CD14-positive monocyte (primary cell): ENCODE results near the gene RESP18. TPM values are rescaled to one million over a fixed set of nuclear protein-coding genes. Genes with fewer than 3 reads are reported as not detected.
A peak's percentile ranks its signal among the peaks of the same experiment; 100 is the strongest.

Experiments used
- DNase-seq, 3 donors: peaks; one replicate each; pipeline ENCODE4 v3.0.0-alpha.2; 2011 to 2022
- H2AFZ ChIP-seq: 2 replicates; pipeline ENCODE4 v1.6.0; 2012; ENCODE audit warnings: mild to moderate bottlenecking, low read depth, low read length, inconsistent platforms; ENCODE audit not compliant: insufficient read depth, poor library complexity, severe bottlenecking
- H3K27ac ChIP-seq, 2 donors: 1 replicate in 1 of 2; 2 replicates in 1 of 2; pipeline ENCODE4 v1.5.1; 2012 to 2013; ENCODE audit warnings: low read length in 2 of 2, control low read depth in 1 of 2, inconsistent platforms in 1 of 2, low read depth in 1 of 2, mild to moderate bottlenecking in 1 of 2
- H3K27me3 ChIP-seq, 2 donors: one replicate each; pipeline versions ENCODE4 v1.6.0 to v1.6.1; 2011 to 2013; ENCODE audit warnings: low read length in 2 of 2; ENCODE audit not compliant: control insufficient read depth in 2 of 2, insufficient read depth in 2 of 2
- H3K36me3 ChIP-seq, 2 donors: replicated peaks in 1 of 2; 1 replicate in 1 of 2; 2 replicates in 1 of 2; pipeline versions ENCODE4 v1.5.1 to v1.6.1; 2012 to 2013; ENCODE audit warnings: low read length in 2 of 2, control low read depth in 1 of 2, inconsistent platforms in 1 of 2, mild to moderate bottlenecking in 1 of 2; ENCODE audit not compliant: insufficient read depth in 2 of 2, control insufficient read depth in 1 of 2
- H3K4me1 ChIP-seq, 2 donors: 1 replicate in 1 of 2; 2 replicates in 1 of 2; pipeline versions ENCODE4 v1.5.1 to v1.6.1; 2012 to 2013; ENCODE audit warnings: low read length in 2 of 2, control low read depth in 1 of 2, inconsistent platforms in 1 of 2, mild to moderate bottlenecking in 1 of 2, moderate library complexity in 1 of 2; ENCODE audit not compliant: insufficient read depth in 2 of 2, control insufficient read depth in 1 of 2
- H3K4me2 ChIP-seq: replicated peaks from 2 replicates; pipeline ENCODE3; 2012; ENCODE audit warnings: low read length, moderate library complexity, mild to moderate bottlenecking; ENCODE audit not compliant: poor library complexity, severe bottlenecking; ENCODE audit errors: extremely low read depth
- H3K4me3 ChIP-seq, 3 experiments: fragments of 200-600 bp in 1 of 3; sonication (generic) in 1 of 3; replicated peaks in 1 of 3; 1 replicate in 2 of 3; 2 replicates in 1 of 3; pipeline ENCODE4 v1.5.1; 2011 to 2013; ENCODE audit warnings: low read length in 3 of 3, mild to moderate bottlenecking in 3 of 3, control low read depth in 2 of 3, low read depth in 2 of 3, inconsistent platforms in 1 of 3, moderate library complexity in 1 of 3
- H3K79me2 ChIP-seq: 2 replicates; pipeline ENCODE4 v1.6.0; 2012; ENCODE audit warnings: mild to moderate bottlenecking, control low read depth, inconsistent platforms, low read length, moderate library complexity; ENCODE audit not compliant: insufficient read depth
- H3K9ac ChIP-seq: 2 replicates; pipeline ENCODE4 v1.6.0; 2017; ENCODE audit warnings: low read length, mild to moderate bottlenecking; ENCODE audit not compliant: insufficient read depth, poor library complexity, severe bottlenecking
- H3K9me3 ChIP-seq, 2 donors: replicated peaks in 1 of 2; 1 replicate in 1 of 2; 2 replicates in 1 of 2; pipeline versions ENCODE4 v1.5.1 to v1.6.1; 2012 to 2013; ENCODE audit warnings: low read length in 2 of 2, control low read depth in 1 of 2; ENCODE audit not compliant: control insufficient read depth in 1 of 2, insufficient read depth in 1 of 2
- H4K20me1 ChIP-seq: 2 replicates; pipeline ENCODE4 v1.6.0; 2012; ENCODE audit warnings: mild to moderate bottlenecking, low read length, control low read depth, moderate library complexity; ENCODE audit not compliant: insufficient read depth
- H3K27ac Mint-ChIP-seq, 7 donors: one replicate each; pipeline ENCODE4 v1.8.0; 2020; ENCODE audit warnings: mild to moderate bottlenecking in 7 of 7, mixed read lengths in 7 of 7, moderate library complexity in 6 of 7, inconsistent platforms in 2 of 7
- H3K27me3 Mint-ChIP-seq, 3 donors: one replicate each; pipeline ENCODE4 v1.8.0; 2021 to 2022; ENCODE audit warnings: low read depth in 3 of 3, mild to moderate bottlenecking in 3 of 3, mixed read lengths in 3 of 3, moderate library complexity in 3 of 3, inconsistent platforms in 1 of 3
- H3K36me3 Mint-ChIP-seq, 2 donors: one replicate each; pipeline ENCODE4 v1.8.0; 2020; ENCODE audit warnings: mixed read lengths in 2 of 2, inconsistent platforms in 1 of 2, mild to moderate bottlenecking in 1 of 2
- H3K4me1 Mint-ChIP-seq: one replicate; pipeline ENCODE4 v1.8.0; 2020; ENCODE audit warnings: mild to moderate bottlenecking, mixed read lengths
- H3K4me3 Mint-ChIP-seq, 2 donors: one replicate each; pipeline ENCODE4 v1.8.0; 2020; ENCODE audit warnings: mild to moderate bottlenecking in 2 of 2, mixed read lengths in 2 of 2, moderate library complexity in 1 of 2
- H3K9me3 Mint-ChIP-seq, 7 donors: one replicate each; pipeline ENCODE4 v1.8.0; 2020 to 2022; ENCODE audit warnings: mixed read lengths in 7 of 7, mild to moderate bottlenecking in 6 of 7, moderate library complexity in 6 of 7, inconsistent platforms in 2 of 7
- WGBS: methylation state at CpG from one replicate; pipeline ENCODE4 v1.1.5; 2013; ENCODE audit warnings: missing lambda C conversion rate; ENCODE audit not compliant: insufficient coverage; 5-methylcytosine and 5-hydroxymethylcytosine counted together
- intact Hi-C, 2 donors: fragments of 100-400 bp; cut with micrococcal nuclease; formaldehyde crosslinking; loops; one replicate each; pipeline versions ENCODE4 v1.15.0 to v1.15.1; 2023
- polyA plus RNA-seq, 3 donors: library from polyadenylated mRNA; depleted of rRNA in 1 of 3; unstranded in 2 of 3; stranded (reverse) in 1 of 3; fragments of 300-500 nt in 2 of 3; fragments of >200 nt in 1 of 3; fragmentation: Illumina TruSeq in 2 of 3; gene quantifications; 1 replicate in 2 of 3; 2 replicates in 1 of 3; pipeline ENCODE4 v1.2.3, GENCODE V29; 2012 to 2021
- TF ChIP-seq, protein P1 (sequence below): fragments of 200-600 bp; IDR thresholded peaks from one replicate; pipeline ENCODE4 v1.8.0; 2022; ENCODE audit warnings: antibody characterized with exemption, mild to moderate bottlenecking

The RESP18 gene
- polyA plus RNA-seq, 3 donors, result not detected

DNA sequence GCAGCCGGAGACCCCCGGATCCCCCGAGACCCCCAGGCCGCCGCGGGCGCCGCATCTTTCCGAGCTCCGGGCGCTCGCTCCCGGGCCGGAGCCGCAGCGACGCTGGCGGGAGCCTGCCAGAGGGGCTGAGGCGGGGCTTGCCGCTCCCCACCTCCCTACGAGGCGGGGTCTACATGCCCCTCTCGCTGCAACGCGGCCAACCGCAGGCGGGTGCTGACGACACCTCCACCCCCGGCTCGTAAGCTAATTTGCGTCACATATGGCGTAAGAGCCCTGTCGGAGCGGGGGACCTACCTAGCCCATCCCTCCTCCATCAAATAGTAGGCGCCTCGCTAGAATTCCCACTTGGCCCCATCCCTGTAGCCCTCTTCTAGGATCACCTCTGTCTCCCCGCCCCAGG is 23.3 kb downstream of the RESP18 start, which contains the start of gene PTPRN:
PTPRN (minus strand) TSS at position 124 of the 400 bp plus-strand sequence; CDS start at position 55, 69 bp downstream.
- Histone ChIP-seq H2AFZ (no peak within 1 kb of the TSS), H3K9ac (no peak within 1 kb of the TSS), H3K79me2 (no peaks in the 10 kb centered on the region), H3K4me2 (no peak within 1 kb of the TSS), H3K9me3 (peaks cover 0 to 6% of the 10 kb centered on the region in 2 donors), H3K4me3 (no peak within 1 kb of the TSS), H4K20me1 (no peaks in the 10 kb centered on the region), H3K4me1 (no peaks in the 10 kb centered on the region), H3K27ac (no peak within 1 kb of the TSS), H3K27me3 (peaks cover 29 to 43% of the 10 kb centered on the region in 2 donors), H3K36me3 (no peaks in the 10 kb centered on the region)
- TF ChIP-seq, protein P1, sequence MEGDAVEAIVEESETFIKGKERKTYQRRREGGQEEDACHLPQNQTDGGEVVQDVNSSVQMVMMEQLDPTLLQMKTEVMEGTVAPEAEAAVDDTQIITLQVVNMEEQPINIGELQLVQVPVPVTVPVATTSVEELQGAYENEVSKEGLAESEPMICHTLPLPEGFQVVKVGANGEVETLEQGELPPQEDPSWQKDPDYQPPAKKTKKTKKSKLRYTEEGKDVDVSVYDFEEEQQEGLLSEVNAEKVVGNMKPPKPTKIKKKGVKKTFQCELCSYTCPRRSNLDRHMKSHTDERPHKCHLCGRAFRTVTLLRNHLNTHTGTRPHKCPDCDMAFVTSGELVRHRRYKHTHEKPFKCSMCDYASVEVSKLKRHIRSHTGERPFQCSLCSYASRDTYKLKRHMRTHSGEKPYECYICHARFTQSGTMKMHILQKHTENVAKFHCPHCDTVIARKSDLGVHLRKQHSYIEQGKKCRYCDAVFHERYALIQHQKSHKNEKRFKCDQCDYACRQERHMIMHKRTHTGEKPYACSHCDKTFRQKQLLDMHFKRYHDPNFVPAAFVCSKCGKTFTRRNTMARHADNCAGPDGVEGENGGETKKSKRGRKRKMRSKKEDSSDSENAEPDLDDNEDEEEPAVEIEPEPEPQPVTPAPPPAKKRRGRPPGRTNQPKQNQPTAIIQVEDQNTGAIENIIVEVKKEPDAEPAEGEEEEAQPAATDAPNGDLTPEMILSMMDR, result no peak
- H3K9me3 Mint-ChIP-seq, result peaks cover 0 to 19% (median 8%) of the 10 kb centered on the region in 7 donors
- no peak for DNase-seq
- peak within 1 kb of the TSS in 1 of 7 donors; percentile 41 for H3K27ac Mint-ChIP-seq
- H3K36me3 Mint-ChIP-seq, result no peaks in the 10 kb centered on the region
- intact Hi-C loops, result loop anchor here in 1 of 2 donors (10.0 kb wide), 1 partner anchor 254 kb away; no protein-coding TSS in a partner anchor
- WGBS, result 7% methylated on average over 32 of the region's 37 CpGs
- H3K4me1 Mint-ChIP-seq, result peaks cover 5% of the 10 kb centered on the region
- H3K4me3 Mint-ChIP-seq, result peak within 1 kb of the TSS; percentile 4 to 77
- H3K27me3 Mint-ChIP-seq, result peaks cover 40 to 65% (median 50%) of the 10 kb centered on the region in 3 donors

DNA sequence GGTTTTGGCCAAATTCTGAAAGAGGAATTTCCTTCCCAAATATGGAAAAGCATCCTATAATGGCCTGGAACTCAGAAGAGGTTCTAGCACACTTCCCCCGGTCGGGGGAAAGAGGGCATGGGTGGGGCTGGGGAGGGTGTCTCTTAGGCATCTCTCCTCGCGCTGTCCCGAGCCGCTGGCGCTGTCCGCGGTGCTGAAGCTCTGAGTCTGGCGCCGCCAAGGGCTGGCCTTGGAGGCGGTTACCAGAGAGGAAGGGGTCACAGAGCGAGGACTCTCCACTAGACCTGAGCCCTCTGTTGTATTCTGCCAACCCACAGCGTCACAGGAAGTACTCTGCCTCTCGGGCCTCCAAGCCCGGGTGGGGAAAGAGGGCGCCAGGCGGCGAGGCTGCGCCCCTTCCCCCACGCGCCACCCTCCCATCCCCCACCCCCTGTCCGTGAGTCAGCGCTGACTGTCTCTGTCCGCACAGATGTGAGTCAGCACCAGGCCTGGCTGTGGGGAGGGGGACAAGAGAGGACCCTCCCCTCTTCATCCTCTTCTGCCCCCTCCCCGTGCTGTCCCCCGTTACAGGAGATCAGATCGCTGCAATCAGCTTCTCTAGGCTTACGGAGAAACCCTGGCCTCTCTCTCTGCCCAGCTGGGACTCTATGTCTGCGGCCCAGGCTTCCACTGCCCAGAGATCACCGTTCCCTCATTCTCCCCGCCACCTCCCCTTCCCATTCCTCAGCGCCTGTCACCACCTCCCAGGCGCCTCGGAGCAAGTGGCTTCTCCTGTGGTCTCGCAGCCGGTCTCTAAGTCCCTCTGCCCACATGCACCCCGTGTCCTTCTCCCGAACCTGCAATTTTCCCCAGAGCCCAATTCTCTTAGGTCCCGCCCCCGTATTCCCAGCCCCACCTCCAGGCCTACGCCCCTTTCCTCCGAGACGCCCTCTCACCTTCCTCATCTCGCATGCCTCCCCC is 24.1 kb downstream of the RESP18 start:
- Mint-ChIP-seq H3K27ac (peak overlapping the region in 1 of 7 donors; percentile 41), H3K4me1 (peaks cover 5% of the 10 kb centered on the region), H3K9me3 (peaks cover 0 to 19% (median 7%) of the 10 kb centered on the region in 7 donors), H3K4me3 (peak overlapping the region; percentile 4 to 77), H3K36me3 (no peaks in the 10 kb centered on the region), H3K27me3 (peaks cover 42 to 68% (median 52%) of the 10 kb centered on the region in 3 donors)
- no peaks in the 10 kb centered on the region for H3K36me3 ChIP-seq
- no peak overlapping the region for H2AFZ ChIP-seq
- H3K27me3 ChIP-seq, result peaks cover 29 to 43% of the 10 kb centered on the region in 2 donors
- intact Hi-C loops, result loop anchor here in 1 of 2 donors (10.0 kb wide), 1 partner anchor 254 kb away; no protein-coding TSS in a partner anchor
- DNase-seq, result peak; percentile 34 to 44 (median 35)
- H3K4me1 ChIP-seq, result no peaks in the 10 kb centered on the region
- H3K27ac ChIP-seq, result no peak overlapping the region
- no peak overlapping the region for H3K4me2 ChIP-seq
- H4K20me1 ChIP-seq, result no peaks in the 10 kb centered on the region
- TF ChIP-seq, protein P1, result no peak
- H3K9me3 ChIP-seq, result peaks cover 0 to 6% of the 10 kb centered on the region in 2 donors
- 8% methylated on average over 31 of the region's 45 CpGs for WGBS
- H3K79me2 ChIP-seq, result no peaks in the 10 kb centered on the region
- no peak overlapping the region for H3K4me3 ChIP-seq
- no peak overlapping the region for H3K9ac ChIP-seq
